Measurements from ENCODE around the gene CDH6.

The CDH6 gene

GRCh38 chr5:31273631-31274378, 80.3 kb downstream of the CDH6 start:
- no peak overlapping the region for H3K27ac ChIP-seq (ENCODE audit: insufficient read depth in 1 of 2, low read depth in 1 of 2, low read length in 2 of 2, poor library complexity in 1 of 2, severe bottlenecking in 2 of 2)
- H3K27me3 ChIP-seq (replicated peaks in 2 of 5; ENCODE audit: control insufficient read depth in 4 of 5, insufficient read depth in 5 of 5, low read length in 4 of 5), result peaks cover 0 to 3% (median 0%) of the 10 kb centered on the region in 5 experiments
- no peaks in the 10 kb centered on the region for H3K9me3 ChIP-seq (ENCODE audit: control extremely low read depth in 1 of 5, control insufficient read depth in 4 of 5, insufficient read depth in 2 of 5, low read depth in 1 of 5, low read length in 4 of 5)
- 85% methylated on average over 5 of the region's 8 CpGs for WGBS (ENCODE audit: insufficient coverage)
- POLR2A ChIA-PET, result no interaction called here
- DNase-seq, result no peak
- CTCF ChIA-PET, result no interaction called here
- no peaks in the 10 kb centered on the region for H3K36me3 ChIP-seq (ENCODE audit: control insufficient read depth in 4 of 4, insufficient read depth in 4 of 4, low read length in 3 of 4)
- no peak overlapping the region for H3K4me3 ChIP-seq (ENCODE audit: control insufficient read depth in 1 of 7, extremely low read depth in 1 of 7, insufficient read depth in 4 of 7, low read depth in 2 of 7, low read length in 6 of 7)
- H3K4me1 ChIP-seq (ENCODE audit: control extremely low read depth in 1 of 4, control insufficient read depth in 4 of 4, insufficient read depth in 4 of 4, low read length in 3 of 4), result no peaks in the 10 kb centered on the region

- H3K4me3 ChIP-seq (ENCODE audit: control insufficient read depth in 1 of 7, extremely low read depth in 1 of 7, insufficient read depth in 4 of 7, low read depth in 2 of 7, low read length in 6 of 7), result no peak overlapping the region
- WGBS (ENCODE audit: insufficient coverage), result 100% methylated on average over 1 of the region's 4 CpGs
- ChIA-PET POLR2A (no interaction called here), CTCF (interaction anchor here (1.2 to 1.5 kb wide), 2 partner anchors 10 to 48 kb away, joined by 3 to 4 read pairs; no protein-coding TSS in a partner anchor)
- H3K27ac ChIP-seq (ENCODE audit: insufficient read depth in 1 of 2, low read depth in 1 of 2, low read length in 2 of 2, poor library complexity in 1 of 2, severe bottlenecking in 2 of 2), result no peak overlapping the region
- H3K27me3 ChIP-seq (replicated peaks in 2 of 5; ENCODE audit: control insufficient read depth in 4 of 5, insufficient read depth in 5 of 5, low read length in 4 of 5), result peaks cover 0 to 3% (median 0%) of the 10 kb centered on the region in 5 experiments
- H3K9me3 ChIP-seq (ENCODE audit: control extremely low read depth in 1 of 5, control insufficient read depth in 4 of 5, insufficient read depth in 2 of 5, low read depth in 1 of 5, low read length in 4 of 5), result no peaks in the 10 kb centered on the region
- H3K4me1 ChIP-seq (ENCODE audit: control extremely low read depth in 1 of 4, control insufficient read depth in 4 of 4, insufficient read depth in 4 of 4, low read length in 3 of 4), result no peaks in the 10 kb centered on the region
- no peaks in the 10 kb centered on the region for H3K36me3 ChIP-seq (ENCODE audit: control insufficient read depth in 4 of 4, insufficient read depth in 4 of 4, low read length in 3 of 4)
- no peak for DNase-seq
Measured at GRCh38 chr5:31280210-31280609, 86.7 kb downstream of the CDH6 start.

GRCh38 chr5:31283326-31283725, 89.8 kb downstream of the CDH6 start:
- H3K27ac ChIP-seq (ENCODE audit: insufficient read depth in 1 of 2, low read depth in 1 of 2, low read length in 2 of 2, poor library complexity in 1 of 2, severe bottlenecking in 2 of 2), result no peak overlapping the region
- 100% methylated on average over 1 of the region's 3 CpGs for WGBS (ENCODE audit: insufficient coverage)
- CTCF ChIA-PET, result no interaction called here

GRCh38 chr5:31285025-31285424, 91.5 kb downstream of the CDH6 start:
- 100% methylated on average over 1 of the region's 2 CpGs for WGBS (ENCODE audit: insufficient coverage)
- Histone ChIP-seq H3K27me3 (replicated peaks in 2 of 5; ENCODE audit: control insufficient read depth in 4 of 5, insufficient read depth in 5 of 5, low read length in 4 of 5) (peaks cover 0 to 3% (median 0%) of the 10 kb centered on the region in 5 experiments), H3K9me3 (ENCODE audit: control extremely low read depth in 1 of 5, control insufficient read depth in 4 of 5, insufficient read depth in 2 of 5, low read depth in 1 of 5, low read length in 4 of 5) (no peaks in the 10 kb centered on the region), H3K4me3 (ENCODE audit: control insufficient read depth in 1 of 7, extremely low read depth in 1 of 7, insufficient read depth in 4 of 7, low read depth in 2 of 7, low read length in 6 of 7) (no peak overlapping the region), H3K36me3 (ENCODE audit: control insufficient read depth in 4 of 4, insufficient read depth in 4 of 4, low read length in 3 of 4) (no peaks in the 10 kb centered on the region), H3K27ac (ENCODE audit: insufficient read depth in 1 of 2, low read depth in 1 of 2, low read length in 2 of 2, poor library complexity in 1 of 2, severe bottlenecking in 2 of 2) (no peak overlapping the region), H3K4me1 (ENCODE audit: control extremely low read depth in 1 of 4, control insufficient read depth in 4 of 4, insufficient read depth in 4 of 4, low read length in 3 of 4) (no peaks in the 10 kb centered on the region)
- ChIA-PET POLR2A (no interaction called here), CTCF (interaction anchor here (1.0 kb wide), 1 partner anchor 15 kb away, joined by 4 read pairs; no protein-coding TSS in a partner anchor)
- DNase-seq, result no peak

More at GRCh38 chr5:31283326-31283725, 89.8 kb downstream of the CDH6 start:
- no peak for DNase-seq
- peaks cover 0 to 3% (median 0%) of the 10 kb centered on the region in 5 experiments for H3K27me3 ChIP-seq (replicated peaks in 2 of 5; ENCODE audit: control insufficient read depth in 4 of 5, insufficient read depth in 5 of 5, low read length in 4 of 5)
- POLR2A ChIA-PET, result no interaction called here
- no peaks in the 10 kb centered on the region for H3K9me3 ChIP-seq (ENCODE audit: control extremely low read depth in 1 of 5, control insufficient read depth in 4 of 5, insufficient read depth in 2 of 5, low read depth in 1 of 5, low read length in 4 of 5)
- H3K4me3 ChIP-seq (ENCODE audit: control insufficient read depth in 1 of 7, extremely low read depth in 1 of 7, insufficient read depth in 4 of 7, low read depth in 2 of 7, low read length in 6 of 7), result no peak overlapping the region
- H3K4me1 ChIP-seq (ENCODE audit: control extremely low read depth in 1 of 4, control insufficient read depth in 4 of 4, insufficient read depth in 4 of 4, low read length in 3 of 4), result no peaks in the 10 kb centered on the region
- H3K36me3 ChIP-seq (ENCODE audit: control insufficient read depth in 4 of 4, insufficient read depth in 4 of 4, low read length in 3 of 4), result no peaks in the 10 kb centered on the region

GRCh38 chr5:31287985-31288384, 94.5 kb downstream of the CDH6 start:
- no peak overlapping the region for H3K4me3 ChIP-seq (ENCODE audit: control insufficient read depth in 1 of 7, extremely low read depth in 1 of 7, insufficient read depth in 4 of 7, low read depth in 2 of 7, low read length in 6 of 7)
- CTCF ChIA-PET, result no interaction called here
- no peaks in the 10 kb centered on the region for H3K36me3 ChIP-seq (ENCODE audit: control insufficient read depth in 4 of 4, insufficient read depth in 4 of 4, low read length in 3 of 4)
- no peaks in the 10 kb centered on the region for H3K9me3 ChIP-seq (ENCODE audit: control extremely low read depth in 1 of 5, control insufficient read depth in 4 of 5, insufficient read depth in 2 of 5, low read depth in 1 of 5, low read length in 4 of 5)
- no peaks in the 10 kb centered on the region for H3K27me3 ChIP-seq (replicated peaks in 2 of 5; ENCODE audit: control insufficient read depth in 4 of 5, insufficient read depth in 5 of 5, low read length in 4 of 5)
- POLR2A ChIA-PET, result no interaction called here
- no peaks in the 10 kb centered on the region for H3K4me1 ChIP-seq (ENCODE audit: control extremely low read depth in 1 of 4, control insufficient read depth in 4 of 4, insufficient read depth in 4 of 4, low read length in 3 of 4)
- H3K27ac ChIP-seq (ENCODE audit: insufficient read depth in 1 of 2, low read depth in 1 of 2, low read length in 2 of 2, poor library complexity in 1 of 2, severe bottlenecking in 2 of 2), result no peak overlapping the region
- DNase-seq, result no peak

GRCh38 chr5:31289429-31289828, 95.9 kb downstream of the CDH6 start:
- no peak for DNase-seq
- 86% methylated on average over 1 of the region's 3 CpGs for whole genome bisulfite sequencing (ENCODE audit: insufficient coverage)
- CTCF ChIA-PET, result no interaction called here

GRCh38 chr5:31291323-31291854, 97.9 kb downstream of the CDH6 start:
- H3K4me1 ChIP-seq (ENCODE audit: control extremely low read depth in 1 of 4, control insufficient read depth in 4 of 4, insufficient read depth in 4 of 4, low read length in 3 of 4), result no peaks in the 10 kb centered on the region
- no peaks in the 10 kb centered on the region for H3K36me3 ChIP-seq (ENCODE audit: control insufficient read depth in 4 of 4, insufficient read depth in 4 of 4, low read length in 3 of 4)
- H3K4me3 ChIP-seq (ENCODE audit: control insufficient read depth in 1 of 7, extremely low read depth in 1 of 7, insufficient read depth in 4 of 7, low read depth in 2 of 7, low read length in 6 of 7), result no peak overlapping the region
- ChIA-PET POLR2A (no interaction called here), CTCF (no interaction called here)
- H3K27ac ChIP-seq (ENCODE audit: insufficient read depth in 1 of 2, low read depth in 1 of 2, low read length in 2 of 2, poor library complexity in 1 of 2, severe bottlenecking in 2 of 2), result no peak overlapping the region
- 91% methylated on average over 6 of the region's 7 CpGs for WGBS (ENCODE audit: insufficient coverage)
- no peak for DNase-seq
- H3K9me3 ChIP-seq (ENCODE audit: control extremely low read depth in 1 of 5, control insufficient read depth in 4 of 5, insufficient read depth in 2 of 5, low read depth in 1 of 5, low read length in 4 of 5), result no peaks in the 10 kb centered on the region
- H3K27me3 ChIP-seq (replicated peaks in 2 of 5; ENCODE audit: control insufficient read depth in 4 of 5, insufficient read depth in 5 of 5, low read length in 4 of 5), result no peaks in the 10 kb centered on the region

More at GRCh38 chr5:31289429-31289828, 95.9 kb downstream of the CDH6 start:
- H3K27me3 ChIP-seq (replicated peaks in 2 of 5; ENCODE audit: control insufficient read depth in 4 of 5, insufficient read depth in 5 of 5, low read length in 4 of 5), result no peaks in the 10 kb centered on the region
- POLR2A ChIA-PET, result no interaction called here
- H3K4me3 ChIP-seq (ENCODE audit: control insufficient read depth in 1 of 7, extremely low read depth in 1 of 7, insufficient read depth in 4 of 7, low read depth in 2 of 7, low read length in 6 of 7), result no peak overlapping the region
- no peaks in the 10 kb centered on the region for H3K4me1 ChIP-seq (ENCODE audit: control extremely low read depth in 1 of 4, control insufficient read depth in 4 of 4, insufficient read depth in 4 of 4, low read length in 3 of 4)
- H3K27ac ChIP-seq (ENCODE audit: insufficient read depth in 1 of 2, low read depth in 1 of 2, low read length in 2 of 2, poor library complexity in 1 of 2, severe bottlenecking in 2 of 2), result no peak overlapping the region
- H3K9me3 ChIP-seq (ENCODE audit: control extremely low read depth in 1 of 5, control insufficient read depth in 4 of 5, insufficient read depth in 2 of 5, low read depth in 1 of 5, low read length in 4 of 5), result no peaks in the 10 kb centered on the region
- H3K36me3 ChIP-seq (ENCODE audit: control insufficient read depth in 4 of 4, insufficient read depth in 4 of 4, low read length in 3 of 4), result no peaks in the 10 kb centered on the region

Measured in common myeloid progenitor, CD34-positive (primary cell).